K562 (cell line): ENCODE data around the gene RFPL3. TPM values are rescaled to one million over a fixed set of nuclear protein-coding genes. Genes with fewer than 3 reads are reported as not detected.

Source experiments
- CHD7 ChIP-seq: fragments of 200-600 bp; sonication (generic); IDR thresholded peaks from one replicate; pipeline ENCODE4 v1.6.1; 2012; ENCODE audit warnings: mild to moderate bottlenecking, low read depth, low read length, inconsistent platforms
- MNT ChIP-seq, 2 experiments: fragments of 450-650 bp; conservative IDR thresholded peaks; 2 replicates each; pipeline ENCODE4 v1.6.1; 2017; ENCODE audit warnings: mild to moderate bottlenecking in 2 of 2, moderate library complexity in 2 of 2
- PPARD ChIP-seq: fragments of 250-450 bp; sonication (Bioruptor Pico); IDR thresholded peaks from 2 replicates; pipeline ENCODE4 v1.8.0; 2022; ENCODE audit warnings: inconsistent platforms, mild to moderate bottlenecking, moderate library complexity
- polyA plus RNA-seq, 8 experiments: library from polyadenylated mRNA; depleted of rRNA in 4 of 8; stranded (reverse) in 5 of 8; unstranded in 3 of 8; fragments of >200 nt; fragmentation: Nextera tagmentation in 2 of 8; fragmentation: Illumina TruSeq in 1 of 8; extraction: Ambion mirVana in 2 of 8; extraction: Trizol in 1 of 8; gene quantifications; 2 replicates each; pipeline versions ENCODE4 v1.2.1 to v1.2.3, GENCODE V29; 2011 to 2014; ENCODE audit warnings: inconsistent platforms in 1 of 8, missing spikeins in 1 of 8
- total RNA-seq, 7 experiments: library from RNA; depleted of rRNA in 6 of 7; stranded (reverse); fragments of >200 nt in 6 of 7; fragmentation: Illumina TruSeq in 2 of 7; extraction: Trizol in 2 of 7; gene quantifications; 2 replicates each; pipeline versions ENCODE4 v1.2.1 to v1.2.3, GENCODE V29; 2011 to 2021; ENCODE audit warnings: low replicate concordance in 1 of 7

RFPL3 gene
- total and polyA plus RNA-seq, 9 of the 15 experiments (the other 6 are each of a cell fraction or from before 2014, with no cell fraction given) = not detected

GRCh38 chr22:32309585-32310251, 47.9 kb upstream of the RFPL3 start (continued):
- TF ChIP-seq CHD7 (no peak), MNT (conservative IDR thresholded peaks at IDR 0.05) (no peak), PPARD (CRISPR knock-in tag) (no peak)
